ENCODE data around the gene IFNE. TPM values are rescaled to one million over a fixed set of nuclear protein-coding genes. Genes with fewer than 3 reads are reported as not detected.
A peak's percentile ranks its signal among the peaks of the same experiment; 100 is the strongest.

IFNE gene
- polyA plus RNA-seq, 1 experiment, result 0.67 TPM

Small RNA genes within 50 kb of the gene (small RNA-seq; reads per million reads assigned to genes)
- 7,295 reads per million, percentile 98 among the genes with 10 or more reads in this experiment for gene MIR31 (ENCODE audit: insufficient read length, low read depth)
- not detected for gene RF00157 (ENCODE audit: insufficient read length, low read depth)

Other genes starting within 250 kb of the IFNE start
- not detected in 2 replicates for gene IFNA14, start 242.3 kb downstream of the IFNE start, polyA plus RNA-seq (2011; rRNA removed)
- gene IFNA5, start 177.0 kb downstream of the IFNE start, polyA plus RNA-seq (2011; rRNA removed), result not detected in 2 replicates
- 32.4 and 42.2 TPM in 2 replicates for gene KLHL9, start 146.9 kb downstream of the IFNE start, polyA plus RNA-seq (2011; rRNA removed)
- gene IFNA6, start 131.4 kb downstream of the IFNE start, polyA plus RNA-seq (2011; rRNA removed), result not detected in 2 replicates
- not detected in 2 replicates for gene IFNA13, start 114.3 kb downstream of the IFNE start, polyA plus RNA-seq (2011; rRNA removed)
- not detected in 2 replicates for gene IFNA2, start 96.9 kb downstream of the IFNE start, polyA plus RNA-seq (2011; rRNA removed)
- not detected in 2 replicates for gene IFNA8, start 73.2 kb downstream of the IFNE start, polyA plus RNA-seq (2011; rRNA removed)
- not detected in 2 replicates for gene IFNA1, start 41.9 kb downstream of the IFNE start, polyA plus RNA-seq (2011; rRNA removed)

Data from AG04450 (cell line).